ENCODE measurements around the gene LILRB4.
"Not testable (repeated sequence)": the region's sequence is repeated elsewhere in the genome, so short reads cannot be mapped to it uniquely, and the experiment has no call there.

Gene LILRB4

GRCh38 chr19:54684527-54684926 lies 21.7 kb downstream of the LILRB4 start:
- no peak overlapping the region for H3K4me3 ChIP-seq (ENCODE audit: low read depth, low read length)
- peak; percentile 14 for DNase-seq (ENCODE audit: low read depth)
- no peak for TF ChIP-seq CTCF (conservative IDR thresholded peaks at IDR 0.05; ENCODE audit: low read depth, low read length)

GRCh38 chr19:54691582-54692297 lies 29.0 kb downstream of the LILRB4 start:
- no peak overlapping the region for H3K4me3 ChIP-seq (ENCODE audit: low read depth, low read length)
- no peak for DNase-seq (ENCODE audit: low read depth)
- no peak for TF ChIP-seq CTCF (conservative IDR thresholded peaks at IDR 0.05; ENCODE audit: low read depth, low read length)

GRCh38 chr19:54692298-54692615 lies 29.5 kb downstream of the LILRB4 start:
- no peak for DNase-seq (ENCODE audit: low read depth)
- TF ChIP-seq CTCF (conservative IDR thresholded peaks at IDR 0.05; ENCODE audit: low read depth, low read length) = no peak
- no peak overlapping the region for H3K4me3 ChIP-seq (ENCODE audit: low read depth, low read length)

GRCh38 chr19:54694648-54695047 lies 31.9 kb downstream of the LILRB4 start:
- H3K4me3 ChIP-seq (ENCODE audit: low read depth, low read length) = no peak overlapping the region
- DNase-seq (ENCODE audit: low read depth) = no peak
- TF ChIP-seq CTCF (conservative IDR thresholded peaks at IDR 0.05; ENCODE audit: low read depth, low read length) = no peak

GRCh38 chr19:54696117-54696548 lies 33.3 kb downstream of the LILRB4 start:
- no peak for DNase-seq (ENCODE audit: low read depth)
- TF ChIP-seq CTCF (conservative IDR thresholded peaks at IDR 0.05; ENCODE audit: low read depth, low read length) = no peak
- H3K4me3 ChIP-seq (ENCODE audit: low read depth, low read length) = no peak overlapping the region

GRCh38 chr19:54696766-54697165 lies 34.0 kb downstream of the LILRB4 start:
- DNase-seq (ENCODE audit: low read depth) = no peak
- TF ChIP-seq CTCF (conservative IDR thresholded peaks at IDR 0.05; ENCODE audit: low read depth, low read length) = no peak
- no peak overlapping the region for H3K4me3 ChIP-seq (ENCODE audit: low read depth, low read length)

- H3K4me3 ChIP-seq (ENCODE audit: low read depth, low read length); DNase-seq (ENCODE audit: low read depth): not testable (repeated sequence)
Measured at GRCh38 chr19:54697716-54698115, 34.9 kb downstream of the LILRB4 start.

Measured in choroid plexus epithelial cell (primary cell).